ENCODE results near the gene SRD5A3.

GRCh38 chr4:55381502-55381901 is 35.5 kb downstream of the SRD5A3 start:
- TF ChIP-seq, protein P1, sequence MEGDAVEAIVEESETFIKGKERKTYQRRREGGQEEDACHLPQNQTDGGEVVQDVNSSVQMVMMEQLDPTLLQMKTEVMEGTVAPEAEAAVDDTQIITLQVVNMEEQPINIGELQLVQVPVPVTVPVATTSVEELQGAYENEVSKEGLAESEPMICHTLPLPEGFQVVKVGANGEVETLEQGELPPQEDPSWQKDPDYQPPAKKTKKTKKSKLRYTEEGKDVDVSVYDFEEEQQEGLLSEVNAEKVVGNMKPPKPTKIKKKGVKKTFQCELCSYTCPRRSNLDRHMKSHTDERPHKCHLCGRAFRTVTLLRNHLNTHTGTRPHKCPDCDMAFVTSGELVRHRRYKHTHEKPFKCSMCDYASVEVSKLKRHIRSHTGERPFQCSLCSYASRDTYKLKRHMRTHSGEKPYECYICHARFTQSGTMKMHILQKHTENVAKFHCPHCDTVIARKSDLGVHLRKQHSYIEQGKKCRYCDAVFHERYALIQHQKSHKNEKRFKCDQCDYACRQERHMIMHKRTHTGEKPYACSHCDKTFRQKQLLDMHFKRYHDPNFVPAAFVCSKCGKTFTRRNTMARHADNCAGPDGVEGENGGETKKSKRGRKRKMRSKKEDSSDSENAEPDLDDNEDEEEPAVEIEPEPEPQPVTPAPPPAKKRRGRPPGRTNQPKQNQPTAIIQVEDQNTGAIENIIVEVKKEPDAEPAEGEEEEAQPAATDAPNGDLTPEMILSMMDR (IDR thresholded peaks at IDR 0.05), result no peak
- TF ChIP-seq POLR2A (IDR thresholded peaks at IDR 0.05), result no peak
- no peak for TF ChIP-seq EP300 (IDR thresholded peaks at IDR 0.05)
- TF ChIP-seq POLR2AphosphoS5 (IDR thresholded peaks at IDR 0.05), result no peak

Measured in suprapubic skin (tissue), 4 donors.